Gastroesophageal sphincter (tissue), 3 donors: ENCODE measurements around the gene AFP.

Experiments used
- CTCF ChIP-seq, 4 experiments: fragments of 200-600 bp in 2 of 4; fragments of 450-650 bp in 2 of 4; sonication (generic) in 1 of 4; IDR thresholded peaks; one replicate each; pipeline ENCODE4 v1.5.1; 2017 to 2019; ENCODE audit warnings: antibody characterized with exemption in 4 of 4, mild to moderate bottlenecking in 2 of 4, moderate library complexity in 2 of 4
- POLR2A ChIP-seq, 2 donors: fragments of 450-650 bp; IDR thresholded peaks; one replicate each; pipeline ENCODE4 v1.6.1; 2017; ENCODE audit warnings: antibody characterized with exemption in 2 of 2, mild to moderate bottlenecking in 2 of 2, moderate library complexity in 1 of 2
- POLR2AphosphoS5 ChIP-seq: sonication (generic); formaldehyde crosslinking; IDR thresholded peaks from one replicate; pipeline ENCODE4 v1.6.1; 2017; ENCODE audit warnings: antibody characterized with exemption

- no peak for TF ChIP-seq CTCF (IDR thresholded peaks at IDR 0.05)
- TF ChIP-seq POLR2A (IDR thresholded peaks at IDR 0.05), result no peak
- no peak for TF ChIP-seq POLR2AphosphoS5
Measured at GRCh38 chr4:73409012-73409862, 26.8 kb upstream of the AFP start.
